Thymus (tissue), 11 donors: Measurements from ENCODE around the gene CAT. TPM values are rescaled to one million over a fixed set of nuclear protein-coding genes. Genes with fewer than 3 reads are reported as not detected.

Experiments used
- DNase-seq, 9 donors: peaks; one replicate each; pipeline ENCODE4 v3.0.0-alpha.2; 2013; ENCODE audit warnings: low spot score in 9 of 9, low read depth in 6 of 9, missing footprints in 1 of 9
- H3K27ac ChIP-seq, 2 donors: one replicate each; pipeline ENCODE4 v1.5.1; 2013; ENCODE audit warnings: control low read depth in 1 of 2, low read depth in 1 of 2, low read length in 1 of 2, mild to moderate bottlenecking in 1 of 2, moderate library complexity in 1 of 2
- H3K27me3 ChIP-seq, 2 donors: one replicate each; pipeline ENCODE4 v1.5.1; 2013; ENCODE audit warnings: low read length in 1 of 2; ENCODE audit not compliant: control insufficient read depth in 2 of 2, insufficient read depth in 1 of 2
- H3K36me3 ChIP-seq, 2 donors: one replicate each; pipeline ENCODE4 v1.5.1; 2013; ENCODE audit warnings: low read length in 1 of 2, mild to moderate bottlenecking in 1 of 2, moderate library complexity in 1 of 2; ENCODE audit not compliant: control insufficient read depth in 2 of 2, insufficient read depth in 2 of 2
- H3K4me1 ChIP-seq, 2 donors: one replicate each; pipeline ENCODE4 v1.5.1; 2013; ENCODE audit warnings: low read length in 2 of 2; ENCODE audit not compliant: control insufficient read depth in 2 of 2, insufficient read depth in 2 of 2
- H3K4me3 ChIP-seq, 2 donors: one replicate each; pipeline ENCODE4 v1.5.1; 2013; ENCODE audit warnings: low read length in 2 of 2, control low read depth in 1 of 2, mild to moderate bottlenecking in 1 of 2
- H3K9me3 ChIP-seq, 2 donors: one replicate each; pipeline ENCODE4 v1.5.1; 2013; ENCODE audit warnings: low read length in 1 of 2, mild to moderate bottlenecking in 1 of 2; ENCODE audit not compliant: control insufficient read depth in 2 of 2, insufficient read depth in 1 of 2
- WGBS: extraction: QIAGEN DNeasy Blood & Tissue Kit; methylation state at CpG from one replicate; pipeline ENCODE4 v1.1.7; 2013; 5-methylcytosine and 5-hydroxymethylcytosine counted together
- polyA plus RNA-seq: library from polyadenylated mRNA; stranded (reverse); fragments of 200-250 nt; gene quantifications from one replicate; pipeline ENCODE4 v1.2.3, GENCODE V29; 2013
- total RNA-seq: library from RNA; stranded (reverse); fragments of 120-200 nt; gene quantifications from one replicate; pipeline ENCODE4 v1.2.4, GENCODE V29; 2013
- donor health status: healthy.

The CAT gene
- total and polyA plus RNA-seq, 2 donors, result 69.6 to 92.4 TPM

DNA sequence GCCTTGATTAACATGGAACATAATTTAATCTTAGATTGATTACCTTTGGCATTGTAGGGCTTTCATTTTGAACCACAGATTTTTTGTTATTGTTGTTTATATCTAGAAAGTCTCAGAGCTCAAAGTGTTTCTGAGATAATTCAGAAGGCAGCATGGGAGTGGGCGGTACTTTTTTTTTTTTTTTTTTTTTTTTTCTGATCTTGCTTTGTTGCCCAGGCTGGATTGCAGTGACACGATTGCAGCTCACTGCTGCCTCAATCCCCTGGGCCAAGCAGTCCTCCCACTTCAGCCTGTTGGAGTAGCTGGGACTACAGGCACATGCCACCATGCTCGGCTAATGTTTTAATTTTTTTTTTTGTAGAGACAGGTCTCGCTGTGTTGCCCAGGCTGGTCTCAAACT, 21.5 kb downstream of the CAT start:
- Histone ChIP-seq H3K36me3 (peaks cover 45 to 67% of the 10 kb centered on the region in 2 donors), H3K9me3 (no peaks in the 10 kb centered on the region), H3K27ac (no peak overlapping the region), H3K27me3 (no peaks in the 10 kb centered on the region), H3K4me1 (no peaks in the 10 kb centered on the region), H3K4me3 (no peak overlapping the region)
- 99% methylated on average over 4 of the region's 4 CpGs for WGBS
- no peak for DNase-seq

GRCh38 chr11:34461215-34461614, 22.5 kb downstream of the CAT start:
- WGBS, result 97% methylated on average over 14 of the region's 14 CpGs
- Histone ChIP-seq H3K4me1 (no peaks in the 10 kb centered on the region), H3K27me3 (no peaks in the 10 kb centered on the region), H3K4me3 (no peak overlapping the region), H3K9me3 (no peaks in the 10 kb centered on the region), H3K27ac (no peak overlapping the region), H3K36me3 (peaks cover 48 to 69% of the 10 kb centered on the region in 2 donors)
- DNase-seq, result no peak

GRCh38 chr11:34464591-34465051, 25.9 kb downstream of the CAT start:
- Histone ChIP-seq H3K36me3 (peaks cover 40 to 55% of the 10 kb centered on the region in 2 donors), H3K9me3 (no peaks in the 10 kb centered on the region)

GRCh38 chr11:34466802-34467488, 28.2 kb downstream of the CAT start:
- no peaks in the 10 kb centered on the region for H3K27me3 ChIP-seq
- H3K4me3 ChIP-seq, result no peak overlapping the region
- WGBS, result 97% methylated on average over 3 of the region's 3 CpGs
- H3K4me1 ChIP-seq, result no peaks in the 10 kb centered on the region
- H3K9me3 ChIP-seq, result no peaks in the 10 kb centered on the region
- peaks cover 47 to 62% of the 10 kb centered on the region in 2 donors for H3K36me3 ChIP-seq
- no peak overlapping the region for H3K27ac ChIP-seq
- no peak for DNase-seq

More at GRCh38 chr11:34464591-34465051, 25.9 kb downstream of the CAT start:
- Histone ChIP-seq H3K4me3 (no peak overlapping the region), H3K27ac (no peak overlapping the region), H3K4me1 (no peaks in the 10 kb centered on the region), H3K27me3 (no peaks in the 10 kb centered on the region)
- 63% methylated on average over 7 of the region's 7 CpGs for WGBS
- DNase-seq, result no peak

DNA sequence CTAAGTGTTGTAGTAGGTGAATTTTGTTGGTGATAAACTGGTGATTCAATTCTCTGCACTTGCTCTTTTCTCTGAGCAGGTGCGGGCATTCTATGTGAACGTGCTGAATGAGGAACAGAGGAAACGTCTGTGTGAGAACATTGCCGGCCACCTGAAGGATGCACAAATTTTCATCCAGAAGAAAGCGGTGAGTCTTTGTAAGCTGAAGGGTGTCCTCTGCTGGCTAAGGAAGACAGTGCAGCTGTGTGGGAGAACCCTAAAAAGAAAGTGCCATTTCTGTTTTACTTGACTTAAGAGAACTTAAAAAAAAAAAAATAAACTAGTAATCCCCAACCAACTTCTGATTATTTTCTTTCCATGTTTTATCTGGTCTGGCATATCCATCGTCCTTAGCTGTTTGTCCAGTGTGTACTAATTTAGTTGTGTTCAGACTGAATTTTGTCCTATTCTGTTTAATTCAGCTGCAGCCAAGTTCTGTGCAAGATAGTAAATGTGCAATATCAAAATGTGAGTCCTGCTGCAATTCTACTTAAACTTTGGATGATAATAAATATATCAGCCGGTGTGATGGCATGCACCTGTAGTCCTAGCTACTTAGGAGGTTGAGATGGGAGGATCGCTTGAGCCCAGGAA, 29.6 kb downstream of the CAT start:
- WGBS, result 50% methylated on average over 8 of the region's 8 CpGs
- peak; percentile 19 to 71 (median 41) for DNase-seq
- H3K27ac ChIP-seq, result no peak overlapping the region
- no peaks in the 10 kb centered on the region for H3K27me3 ChIP-seq
- no peak overlapping the region for H3K4me3 ChIP-seq
- H3K36me3 ChIP-seq, result peaks cover 46 to 64% of the 10 kb centered on the region in 2 donors
- H3K4me1 ChIP-seq, result no peaks in the 10 kb centered on the region
- no peaks in the 10 kb centered on the region for H3K9me3 ChIP-seq

DNA sequence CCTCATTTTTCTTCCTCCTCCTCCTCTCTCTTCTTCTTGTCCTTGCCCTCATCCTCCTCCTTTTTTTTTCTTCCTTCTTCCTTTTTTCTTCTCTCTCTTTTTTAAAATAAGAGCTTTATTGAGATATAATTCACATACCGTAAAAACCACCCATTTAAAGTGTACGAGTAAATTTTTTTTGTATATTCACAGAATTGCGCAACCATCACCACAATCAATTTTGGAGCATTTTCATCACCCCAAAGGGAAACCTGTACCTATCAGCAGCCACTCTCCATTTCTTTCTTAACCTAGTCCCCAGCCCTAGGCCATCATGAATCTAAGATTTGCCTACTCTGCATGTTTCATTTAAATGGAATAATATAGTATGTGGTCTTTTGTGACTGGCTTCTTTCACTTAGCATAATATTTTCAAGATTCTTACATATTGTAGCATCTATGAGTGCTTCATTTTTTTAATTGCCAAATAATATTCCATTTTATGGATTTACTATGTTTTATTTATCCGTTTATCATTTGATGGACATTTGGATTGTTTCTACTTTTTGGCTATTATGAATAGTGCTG, 35.0 kb downstream of the CAT start:
- no peak overlapping the region for H3K4me3 ChIP-seq
- no peaks in the 10 kb centered on the region for H3K27me3 ChIP-seq
- no peaks in the 10 kb centered on the region for H3K9me3 ChIP-seq
- peaks cover 30 to 36% of the 10 kb centered on the region in 2 donors for H3K36me3 ChIP-seq
- no peak overlapping the region for H3K27ac ChIP-seq
- H3K4me1 ChIP-seq, result no peaks in the 10 kb centered on the region
- 99% methylated on average over 4 of the region's 4 CpGs for WGBS
- DNase-seq, result no peak

- Histone ChIP-seq H3K4me1 (no peaks in the 10 kb centered on the region), H3K27me3 (no peaks in the 10 kb centered on the region), H3K4me3 (no peak overlapping the region), H3K9me3 (no peaks in the 10 kb centered on the region), H3K36me3 (peaks cover 16 to 18% of the 10 kb centered on the region in 2 donors), H3K27ac (no peak overlapping the region)
- 61% methylated on average over 3 of the region's 3 CpGs for WGBS
- DNase-seq, result no peak
Measured at GRCh38 chr11:34475656-34476055, 36.9 kb downstream of the CAT start.

DNA sequence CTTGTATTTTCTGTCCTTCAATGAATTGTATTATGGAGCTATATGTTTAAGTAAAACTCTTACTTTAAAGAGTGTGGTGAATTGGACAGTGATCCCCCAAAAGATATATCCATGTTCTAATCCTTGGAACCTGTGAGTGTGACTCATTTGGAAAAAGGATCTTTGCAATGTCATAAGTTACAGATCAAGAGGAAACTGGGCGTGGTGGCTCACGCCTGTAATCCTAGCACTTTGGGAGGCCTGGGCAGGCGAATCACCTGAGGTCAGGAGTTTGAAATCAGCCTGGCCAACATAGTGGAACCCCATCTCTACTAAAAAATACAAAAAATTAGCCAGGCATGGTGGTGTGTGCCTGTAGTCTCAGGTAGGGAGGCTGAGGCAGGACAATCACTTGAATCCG, 38.1 kb downstream of the CAT start:
- Histone ChIP-seq H3K27me3 (no peaks in the 10 kb centered on the region), H3K4me3 (no peak overlapping the region), H3K4me1 (no peaks in the 10 kb centered on the region), H3K27ac (no peak overlapping the region), H3K36me3 (peaks cover 9 to 10% of the 10 kb centered on the region in 2 donors), H3K9me3 (no peaks in the 10 kb centered on the region)
- WGBS, result 96% methylated on average over 4 of the region's 4 CpGs
- no peak for DNase-seq
